ENCODE results near the gene CACHD1.

Gene CACHD1

GRCh38 chr1:64553285-64553684 lies 83.4 kb downstream of the CACHD1 start:
- CTCF ChIA-PET: interaction anchor here (1.0 kb wide), 2 partner anchors 22 to 270 kb away, joined by 3 read pairs; no protein-coding TSS in a partner anchor
- POLR2A ChIA-PET: no interaction called here
- no peak for DNase-seq (ENCODE audit: extremely low spot score)

GRCh38 chr1:64555947-64556346 lies 86.0 kb downstream of the CACHD1 start:
- DNase-seq (ENCODE audit: extremely low spot score): no peak
- ChIA-PET POLR2A (no interaction called here), CTCF (no interaction called here)
- TF ChIP-seq CTCF (IDR thresholded peaks at IDR 0.05; ENCODE audit: control extremely low read depth, extremely low read depth, low read depth, missing control alignments): no peak

More at GRCh38 chr1:64553285-64553684, 83.4 kb downstream of the CACHD1 start:
- TF ChIP-seq CTCF (IDR thresholded peaks at IDR 0.05; ENCODE audit: control extremely low read depth, extremely low read depth, low read depth, missing control alignments): no peak

GRCh38 chr1:64561993-64562392 lies 92.1 kb downstream of the CACHD1 start:
- no peak for TF ChIP-seq CTCF (IDR thresholded peaks at IDR 0.05; ENCODE audit: control extremely low read depth, extremely low read depth, low read depth, missing control alignments)
- CTCF ChIA-PET: interaction anchor here (1.4 kb wide), 1 partner anchor 11 kb away, joined by 3 read pairs; no protein-coding TSS in a partner anchor
- POLR2A ChIA-PET: no interaction called here
- DNase-seq (ENCODE audit: extremely low spot score): no peak

GRCh38 chr1:64563958-64564565 lies 94.1 kb downstream of the CACHD1 start:
- POLR2A ChIA-PET: no interaction called here
- DNase-seq (ENCODE audit: extremely low spot score): no peak
- TF ChIP-seq CTCF (IDR thresholded peaks at IDR 0.05; ENCODE audit: control extremely low read depth, extremely low read depth, low read depth, missing control alignments): no peak
- CTCF ChIA-PET: interaction anchor here (1.2 kb wide), 1 partner anchor 12 kb away, joined by 4 read pairs; no protein-coding TSS in a partner anchor

GRCh38 chr1:64564891-64565290 lies 95.0 kb downstream of the CACHD1 start:
- ChIA-PET CTCF (no interaction called here), POLR2A (no interaction called here)
- DNase-seq (ENCODE audit: extremely low spot score): no peak
- TF ChIP-seq CTCF (IDR thresholded peaks at IDR 0.05; ENCODE audit: control extremely low read depth, extremely low read depth, low read depth, missing control alignments): no peak

- no peak for TF ChIP-seq CTCF (IDR thresholded peaks at IDR 0.05; ENCODE audit: control extremely low read depth, extremely low read depth, low read depth, missing control alignments)
- CTCF ChIA-PET: interaction anchor here (2.1 kb wide), 1 partner anchor 25 kb away, joined by 6 read pairs; no protein-coding TSS in a partner anchor
- no peak for DNase-seq (ENCODE audit: extremely low spot score)
- POLR2A ChIA-PET: no interaction called here
Observed at GRCh38 chr1:64567426-64568170, 97.7 kb downstream of the CACHD1 start.
